NT2/D1 (cell line): ENCODE results near the gene CTAG1A.
"Not testable (repeated sequence)": the region's sequence is repeated elsewhere in the genome, so short reads cannot be mapped to it uniquely, and the experiment has no call there.

Experiments used
- SUZ12 ChIP-seq: IDR thresholded peaks from 2 replicates; pipeline ENCODE4 v1.6.1; 2011; ENCODE audit not compliant: insufficient read length, insufficient read depth; ENCODE audit errors: extremely low read depth
- YY1 ChIP-seq: IDR thresholded peaks from 2 replicates; pipeline ENCODE4 v1.6.1; 2011; ENCODE audit not compliant: insufficient read length, insufficient read depth
- ZNF274 ChIP-seq: IDR thresholded peaks from 2 replicates; pipeline ENCODE4 v1.6.1; 2011; ENCODE audit warnings: mild to moderate bottlenecking, low read depth, low read length

- not testable (repeated sequence) for TF ChIP-seq YY1, SUZ12, ZNF274
Observed at GRCh38 chrX:154582994-154583393, 1.9 kb upstream of the CTAG1A start.
